Adrenal gland (tissue), 5 donors: ENCODE results near the gene ATG101.

Experiments
- POLR2A ChIP-seq, 2 donors: fragments of 450-650 bp; IDR thresholded peaks; one replicate each; pipeline ENCODE4 v1.6.1; 2017; ENCODE audit warnings: antibody characterized with exemption in 2 of 2, mild to moderate bottlenecking in 2 of 2, moderate library complexity in 1 of 2
- TF ChIP-seq, protein P1 (sequence below), 6 experiments: fragments of 450-650 bp in 4 of 6; fragments of 200-600 bp in 2 of 6; sonication (generic) in 1 of 6; IDR thresholded peaks; 1 replicate in 5 of 6; 2 replicates in 1 of 6; pipeline versions ENCODE4 v1.5.1 to v1.8.0; 2016 to 2021; ENCODE audit warnings: antibody characterized with exemption in 6 of 6, mild to moderate bottlenecking in 2 of 6, moderate library complexity in 1 of 6
- donor health status: DM: no; HTN: no; CAD: no.

DNA sequence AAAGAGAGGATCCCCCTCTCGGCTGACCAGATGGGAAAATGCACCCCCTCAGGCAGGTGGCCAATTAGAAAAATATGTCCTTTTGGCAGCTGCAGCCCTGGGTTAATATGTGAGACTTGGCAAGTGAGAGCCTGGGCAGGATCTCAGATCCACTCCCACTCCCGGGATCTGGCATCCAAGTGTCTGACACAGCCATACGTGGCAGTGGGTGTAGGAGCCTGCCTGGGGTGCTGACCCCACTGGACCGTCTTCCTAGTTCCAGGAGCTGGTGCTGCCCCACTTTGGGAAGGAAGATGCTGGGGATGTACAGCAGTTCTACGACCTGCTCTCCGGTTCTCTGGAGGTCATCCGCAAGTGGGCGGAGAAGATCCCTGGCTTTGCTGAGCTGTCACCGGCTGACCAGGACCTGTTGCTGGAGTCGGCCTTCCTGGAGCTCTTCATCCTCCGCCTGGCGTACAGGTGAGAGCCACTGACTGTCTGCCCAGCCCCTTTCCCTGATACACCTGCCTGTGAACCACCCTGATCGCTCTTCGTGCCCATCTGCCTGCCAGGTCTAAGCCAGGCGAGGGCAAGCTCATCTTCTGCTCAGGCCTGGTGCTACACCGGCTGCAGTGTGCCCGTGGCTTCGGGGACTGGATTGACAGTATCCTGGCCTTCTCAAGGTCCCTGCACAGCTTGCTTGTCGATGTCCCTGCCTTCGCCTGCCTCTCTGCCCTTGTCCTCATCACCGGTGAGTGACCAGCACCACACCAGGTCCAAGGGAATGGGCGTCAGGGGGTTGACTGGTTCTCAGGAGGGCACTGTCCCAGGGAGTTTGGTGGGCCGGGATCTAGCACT, 12.8 kb upstream of the ATG101 start:
- TF ChIP-seq, protein P1, sequence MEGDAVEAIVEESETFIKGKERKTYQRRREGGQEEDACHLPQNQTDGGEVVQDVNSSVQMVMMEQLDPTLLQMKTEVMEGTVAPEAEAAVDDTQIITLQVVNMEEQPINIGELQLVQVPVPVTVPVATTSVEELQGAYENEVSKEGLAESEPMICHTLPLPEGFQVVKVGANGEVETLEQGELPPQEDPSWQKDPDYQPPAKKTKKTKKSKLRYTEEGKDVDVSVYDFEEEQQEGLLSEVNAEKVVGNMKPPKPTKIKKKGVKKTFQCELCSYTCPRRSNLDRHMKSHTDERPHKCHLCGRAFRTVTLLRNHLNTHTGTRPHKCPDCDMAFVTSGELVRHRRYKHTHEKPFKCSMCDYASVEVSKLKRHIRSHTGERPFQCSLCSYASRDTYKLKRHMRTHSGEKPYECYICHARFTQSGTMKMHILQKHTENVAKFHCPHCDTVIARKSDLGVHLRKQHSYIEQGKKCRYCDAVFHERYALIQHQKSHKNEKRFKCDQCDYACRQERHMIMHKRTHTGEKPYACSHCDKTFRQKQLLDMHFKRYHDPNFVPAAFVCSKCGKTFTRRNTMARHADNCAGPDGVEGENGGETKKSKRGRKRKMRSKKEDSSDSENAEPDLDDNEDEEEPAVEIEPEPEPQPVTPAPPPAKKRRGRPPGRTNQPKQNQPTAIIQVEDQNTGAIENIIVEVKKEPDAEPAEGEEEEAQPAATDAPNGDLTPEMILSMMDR (IDR thresholded peaks at IDR 0.05) = no peak
- TF ChIP-seq POLR2A (IDR thresholded peaks at IDR 0.05) = peak in 1 of 2 donors; percentile 37
